Spleen (tissue), 11 donors: ENCODE measurements around the gene MAEA. TPM values are rescaled to one million over a fixed set of nuclear protein-coding genes. Genes with fewer than 3 reads are reported as not detected.

Source experiments
- DNase-seq: peaks from one replicate; pipeline ENCODE4 v3.0.0-alpha.2; 2020
- H3K27ac ChIP-seq, 8 donors: fragments of 200-600 bp; sonication (generic) in 7 of 8; 1 replicate in 4 of 8; 2 replicates in 4 of 8; pipeline versions ENCODE4 v1.5.0 to v1.8.0; 2016 to 2021; ENCODE audit warnings: inconsistent platforms in 4 of 8, mild to moderate bottlenecking in 4 of 8, moderate library complexity in 1 of 8
- H3K27me3 ChIP-seq, 7 donors: fragments of 200-600 bp; sonication (generic) in 6 of 7; replicated peaks in 1 of 7; 1 replicate in 4 of 7; 2 replicates in 3 of 7; pipeline versions ENCODE4 v1.5.0 to v1.8.0; 2016 to 2021; ENCODE audit warnings: inconsistent platforms in 3 of 7, mild to moderate bottlenecking in 1 of 7
- H3K36me3 ChIP-seq, 6 donors: fragments of 200-600 bp; sonication (generic) in 5 of 6; 1 replicate in 4 of 6; 2 replicates in 2 of 6; pipeline versions ENCODE4 v1.5.0 to v1.8.0; 2016 to 2021; ENCODE audit warnings: inconsistent platforms in 2 of 6
- H3K4me1 ChIP-seq, 6 donors: fragments of 200-600 bp; sonication (generic) in 5 of 6; 1 replicate in 3 of 6; 2 replicates in 3 of 6; pipeline versions ENCODE4 v1.5.0 to v1.8.0; 2016 to 2021; ENCODE audit warnings: inconsistent platforms in 3 of 6
- H3K4me3 ChIP-seq, 8 donors: fragments of 200-600 bp; sonication (generic) in 7 of 8; 1 replicate in 4 of 8; 2 replicates in 4 of 8; pipeline versions ENCODE4 v1.5.0 to v1.8.0; 2016 to 2021; ENCODE audit warnings: inconsistent platforms in 4 of 8, mild to moderate bottlenecking in 4 of 8, moderate library complexity in 2 of 8
- H3K9me3 ChIP-seq, 8 donors: fragments of 200-600 bp; sonication (generic) in 7 of 8; 1 replicate in 4 of 8; 2 replicates in 4 of 8; pipeline versions ENCODE4 v1.5.0 to v1.8.0; 2016 to 2021; ENCODE audit warnings: inconsistent platforms in 4 of 8
- POLR2A ChIP-seq, 3 donors: fragments of 450-650 bp; IDR thresholded peaks; one replicate each; pipeline ENCODE4 v1.5.1; 2017; ENCODE audit warnings: antibody characterized with exemption in 3 of 3, mild to moderate bottlenecking in 1 of 3
- POLR2AphosphoS5 ChIP-seq, 3 donors: sonication (generic); formaldehyde crosslinking; IDR thresholded peaks; one replicate each; pipeline ENCODE4 v1.5.1; 2017; ENCODE audit warnings: antibody characterized with exemption in 3 of 3
- WGBS, 5 donors: extraction: QIAGEN DNeasy Blood & Tissue Kit in 3 of 5; methylation state at CpG; one replicate each; pipeline versions ENCODE4 v1.1.5 to v1.1.7; 2013 to 2018; 5-methylcytosine and 5-hydroxymethylcytosine counted together
- intact Hi-C: fragments of 100-400 bp; cut with DNase I; formaldehyde crosslinking; loops from one replicate; pipeline ENCODE4 v1.15.0; 2023; ENCODE audit warnings: low total_unique reads
- polyA plus RNA-seq, 3 donors: library from polyadenylated mRNA; stranded (reverse); fragments of 200-250 nt; gene quantifications; one replicate each; pipeline ENCODE4 v1.2.1, GENCODE V29; 2013
- total RNA-seq, 7 donors: library from RNA; depleted of rRNA in 3 of 7; stranded (reverse); fragments of >200 nt in 3 of 7; fragmentation: NEBNext Ultra II Directional in 4 of 7; extraction: Animal tissue kit (Norgen Biotek cat#: 25700) in 4 of 7; gene quantifications; one replicate each; pipeline versions ENCODE4 v1.1.0 to v1.2.1, GENCODE V29; 2016 to 2021
- TF ChIP-seq, protein P1 (sequence below), 11 experiments: fragments of 200-600 bp in 7 of 11; fragments of 450-650 bp in 4 of 11; sonication (generic) in 4 of 11; IDR thresholded peaks in 8 of 11; conservative IDR thresholded peaks in 3 of 11; 1 replicate in 7 of 11; 2 replicates in 4 of 11; pipeline versions ENCODE4 v1.4.0 to v1.8.0; 2016 to 2021; ENCODE audit warnings: antibody characterized with exemption in 11 of 11, inconsistent platforms in 4 of 11, mild to moderate bottlenecking in 1 of 11
- donor health status: healthy with polysubstance abuse.
- donor health status: DM: no; HTN: no; CAD: no; lungs with moderate emphysema.
- donor health status: DM: no; HTN: no; CAD: no.
- donor health status: Bipolar disorder and iron deficiency.
- donor health status: healthy.
- donor health status: DM: no; HTN: no; CAD: no.
- donor health status: DM: yes; HTN: yes; CAD: no.

MAEA gene
- total and polyA plus RNA-seq, 10 donors, result 46.6 to 112 (median 80.1) TPM

DNA sequence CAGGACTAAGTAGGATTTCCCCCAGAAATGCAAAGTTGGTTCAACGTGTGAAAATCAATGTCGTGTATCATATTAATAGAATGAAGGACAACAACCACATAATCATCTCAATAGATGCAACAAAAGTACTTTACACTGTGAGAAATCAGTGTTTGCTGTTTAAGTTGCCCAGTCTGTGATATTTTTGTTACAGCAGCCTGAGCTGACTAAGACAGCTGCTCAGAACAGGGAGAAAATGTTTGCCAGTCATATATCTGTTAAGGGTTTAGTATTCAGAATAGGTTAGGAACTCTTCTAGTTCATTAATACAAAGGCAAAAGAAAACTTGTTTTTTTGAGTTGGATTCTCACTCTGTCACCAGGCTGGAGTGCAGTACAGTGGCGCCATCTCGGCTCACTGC lies 12.5 kb downstream of the MAEA start:
- peaks cover 0 to 75% (median 36%) of the 10 kb centered on the region in 6 donors for H3K36me3 ChIP-seq
- TF ChIP-seq POLR2AphosphoS5 (IDR thresholded peaks at IDR 0.05), result no peak
- no peak for TF ChIP-seq POLR2A (IDR thresholded peaks at IDR 0.05)
- TF ChIP-seq, protein P1, sequence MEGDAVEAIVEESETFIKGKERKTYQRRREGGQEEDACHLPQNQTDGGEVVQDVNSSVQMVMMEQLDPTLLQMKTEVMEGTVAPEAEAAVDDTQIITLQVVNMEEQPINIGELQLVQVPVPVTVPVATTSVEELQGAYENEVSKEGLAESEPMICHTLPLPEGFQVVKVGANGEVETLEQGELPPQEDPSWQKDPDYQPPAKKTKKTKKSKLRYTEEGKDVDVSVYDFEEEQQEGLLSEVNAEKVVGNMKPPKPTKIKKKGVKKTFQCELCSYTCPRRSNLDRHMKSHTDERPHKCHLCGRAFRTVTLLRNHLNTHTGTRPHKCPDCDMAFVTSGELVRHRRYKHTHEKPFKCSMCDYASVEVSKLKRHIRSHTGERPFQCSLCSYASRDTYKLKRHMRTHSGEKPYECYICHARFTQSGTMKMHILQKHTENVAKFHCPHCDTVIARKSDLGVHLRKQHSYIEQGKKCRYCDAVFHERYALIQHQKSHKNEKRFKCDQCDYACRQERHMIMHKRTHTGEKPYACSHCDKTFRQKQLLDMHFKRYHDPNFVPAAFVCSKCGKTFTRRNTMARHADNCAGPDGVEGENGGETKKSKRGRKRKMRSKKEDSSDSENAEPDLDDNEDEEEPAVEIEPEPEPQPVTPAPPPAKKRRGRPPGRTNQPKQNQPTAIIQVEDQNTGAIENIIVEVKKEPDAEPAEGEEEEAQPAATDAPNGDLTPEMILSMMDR (IDR thresholded peaks at IDR 0.05 in 8 of 11, conservative IDR thresholded peaks at IDR 0.05 in 3 of 11), result no peak
- peak overlapping the region in 6 of 8 donors; percentile 75 to 95 (median 92) for H3K27ac ChIP-seq

DNA sequence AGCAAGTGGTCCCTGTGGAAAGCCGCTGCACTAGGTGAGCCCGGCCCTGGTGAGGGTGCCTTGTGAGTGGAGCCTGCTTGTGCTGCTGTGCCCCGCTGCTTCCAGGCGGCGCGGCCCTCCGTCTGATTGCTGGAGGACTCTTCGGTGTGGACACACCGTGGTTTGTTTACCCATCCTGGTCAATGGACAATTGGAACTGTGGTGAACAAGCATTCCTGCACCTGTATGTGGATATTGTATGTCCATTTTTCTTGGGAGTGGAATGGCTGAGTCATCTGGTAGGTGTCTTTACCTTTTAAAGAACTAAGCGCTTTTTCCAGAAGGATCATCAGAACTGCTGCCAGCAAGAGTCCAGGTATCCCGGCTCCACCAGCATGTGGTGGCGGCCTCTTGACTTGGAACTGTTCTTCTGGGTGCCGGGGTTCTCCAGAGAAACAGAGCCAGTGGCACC lies 15.6 kb downstream of the MAEA start:
- TF ChIP-seq POLR2AphosphoS5 (IDR thresholded peaks at IDR 0.05) (no peak), POLR2A (IDR thresholded peaks at IDR 0.05) (no peak)
- TF ChIP-seq, protein P1 (IDR thresholded peaks at IDR 0.05 in 8 of 11, conservative IDR thresholded peaks at IDR 0.05 in 3 of 11), result no peak
- Histone ChIP-seq H3K27ac (peak overlapping the region in 5 of 8 donors; percentile 41 to 84 (median 77)), H3K27me3 (no peaks in the 10 kb centered on the region), H3K9me3 (no peaks in the 10 kb centered on the region), H3K4me3 (no peak overlapping the region), H3K4me1 (peaks cover 15 to 88% (median 49%) of the 10 kb centered on the region in 6 donors), H3K36me3 (peaks cover 0 to 56% (median 9%) of the 10 kb centered on the region in 6 donors)
- peak; percentile 74 for DNase-seq
- intact Hi-C loops, result no loop called here
- WGBS, 5 donors, result 87 to 98% (median 95%) methylated on average over 6 to 13 of the region's 13 CpGs

More for the DNA sequence above, 12.5 kb downstream of the MAEA start:
- Histone ChIP-seq H3K4me3 (peak overlapping the region in 1 of 8 donors; percentile 58), H3K9me3 (no peaks in the 10 kb centered on the region), H3K27me3 (no peaks in the 10 kb centered on the region), H3K4me1 (peaks cover 0 to 88% (median 46%) of the 10 kb centered on the region in 6 donors)
- intact Hi-C loops, result no loop called here
- DNase-seq, result no peak
- WGBS, 5 donors, result 26 to 91% (median 50%) methylated on average over 4 of the region's 4 CpGs

DNA sequence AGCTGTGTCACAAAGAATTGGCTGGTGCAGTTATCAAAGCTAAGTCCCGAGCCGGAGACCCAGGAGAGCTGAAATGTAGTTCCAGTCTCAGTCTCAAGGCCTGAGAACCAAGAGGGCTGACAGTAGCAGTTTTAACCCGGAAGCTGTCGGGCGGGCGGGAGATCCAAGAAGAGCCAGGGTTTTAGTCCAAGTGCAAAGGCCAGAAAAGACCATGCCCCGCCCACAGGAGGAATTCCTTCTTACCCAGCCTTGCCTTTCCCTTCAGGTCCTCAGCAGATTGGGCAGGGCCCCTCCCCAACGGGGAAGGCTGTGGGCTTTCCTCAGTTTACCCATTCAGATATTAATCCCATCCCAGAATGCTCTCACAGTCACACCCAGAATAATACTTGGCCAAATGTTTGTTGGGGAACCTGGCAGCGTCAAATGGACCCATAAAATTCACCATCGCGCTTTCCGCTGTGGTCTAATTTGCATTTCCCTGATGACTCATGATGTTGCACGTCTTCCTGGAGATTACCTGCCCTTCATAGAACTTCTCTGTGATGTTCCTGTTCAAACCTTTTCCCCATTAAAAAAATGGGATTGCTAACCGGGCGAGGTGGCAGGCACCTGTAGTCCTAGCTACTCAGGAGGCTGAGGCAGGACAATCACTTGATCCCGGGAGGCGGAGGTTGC lies 16.2 kb downstream of the MAEA start:
- TF ChIP-seq POLR2A (IDR thresholded peaks at IDR 0.05) (no peak), POLR2AphosphoS5 (IDR thresholded peaks at IDR 0.05) (peak in 1 of 3 donors; percentile 39)
- TF ChIP-seq, protein P1 (IDR thresholded peaks at IDR 0.05 in 8 of 11, conservative IDR thresholded peaks at IDR 0.05 in 3 of 11), result no peak
- WGBS, 5 donors, result 71 to 86% (median 77%) methylated on average over 17 of the region's 17 CpGs
- no peak overlapping the region for H3K4me3 ChIP-seq
- peak overlapping the region in 5 of 8 donors; percentile 41 to 84 (median 77) for H3K27ac ChIP-seq
- no peaks in the 10 kb centered on the region for H3K27me3 ChIP-seq
- intact Hi-C loops, result no loop called here
- DNase-seq, result peak; percentile 38
- H3K9me3 ChIP-seq, result no peaks in the 10 kb centered on the region
- H3K4me1 ChIP-seq, result peaks cover 22 to 88% (median 50%) of the 10 kb centered on the region in 6 donors
- H3K36me3 ChIP-seq, result peaks cover 0 to 52% (median 3%) of the 10 kb centered on the region in 6 donors
